Tibial artery (tissue), 4 donors: ENCODE measurements around the gene ANKRD39.

Experiments
- DNase-seq, 2 donors: peaks; one replicate each; pipeline ENCODE4 v3.0.0-alpha.2; 2019
- H3K27ac ChIP-seq, 2 donors: fragments of 200-600 bp; sonication (generic) in 1 of 2; 1 replicate in 1 of 2; 2 replicates in 1 of 2; pipeline ENCODE4 v1.5.1; 2018 to 2019; ENCODE audit warnings: mild to moderate bottlenecking in 1 of 2
- H3K27me3 ChIP-seq, 2 donors: fragments of 200-600 bp; sonication (generic) in 1 of 2; one replicate each; pipeline versions ENCODE4 v1.5.1 to v1.6.0; 2016 to 2019
- H3K36me3 ChIP-seq, 3 donors: fragments of 200-600 bp; sonication (generic) in 2 of 3; one replicate each; pipeline ENCODE4 v1.5.1; 2016 to 2019; ENCODE audit warnings: mild to moderate bottlenecking in 2 of 3
- H3K4me1 ChIP-seq, 4 donors: fragments of 200-600 bp; sonication (generic) in 2 of 4; 1 replicate in 3 of 4; 2 replicates in 1 of 4; pipeline ENCODE4 v1.5.1; 2016 to 2019
- H3K4me3 ChIP-seq, 2 donors: fragments of 200-600 bp; sonication (generic) in 1 of 2; 1 replicate in 1 of 2; 2 replicates in 1 of 2; pipeline ENCODE4 v1.5.1; 2018 to 2019; ENCODE audit warnings: mild to moderate bottlenecking in 2 of 2
- H3K9me3 ChIP-seq, 3 donors: fragments of 200-600 bp; sonication (generic) in 1 of 3; one replicate each; pipeline ENCODE4 v1.5.1; 2016 to 2019
- intact Hi-C: fragments of 100-400 bp; cut with DNase I; formaldehyde crosslinking; loops from one replicate; pipeline ENCODE4 v1.15.0; 2023; ENCODE audit warnings: low total_unique reads
- TF ChIP-seq, protein P1 (sequence below), 2 experiments: fragments of 200-600 bp in 1 of 2; fragments of 450-650 bp in 1 of 2; IDR thresholded peaks; one replicate each; pipeline ENCODE4 v1.5.1; 2017 to 2019; ENCODE audit warnings: antibody characterized with exemption in 2 of 2, mild to moderate bottlenecking in 1 of 2, moderate library complexity in 1 of 2

The ANKRD39 gene

DNA sequence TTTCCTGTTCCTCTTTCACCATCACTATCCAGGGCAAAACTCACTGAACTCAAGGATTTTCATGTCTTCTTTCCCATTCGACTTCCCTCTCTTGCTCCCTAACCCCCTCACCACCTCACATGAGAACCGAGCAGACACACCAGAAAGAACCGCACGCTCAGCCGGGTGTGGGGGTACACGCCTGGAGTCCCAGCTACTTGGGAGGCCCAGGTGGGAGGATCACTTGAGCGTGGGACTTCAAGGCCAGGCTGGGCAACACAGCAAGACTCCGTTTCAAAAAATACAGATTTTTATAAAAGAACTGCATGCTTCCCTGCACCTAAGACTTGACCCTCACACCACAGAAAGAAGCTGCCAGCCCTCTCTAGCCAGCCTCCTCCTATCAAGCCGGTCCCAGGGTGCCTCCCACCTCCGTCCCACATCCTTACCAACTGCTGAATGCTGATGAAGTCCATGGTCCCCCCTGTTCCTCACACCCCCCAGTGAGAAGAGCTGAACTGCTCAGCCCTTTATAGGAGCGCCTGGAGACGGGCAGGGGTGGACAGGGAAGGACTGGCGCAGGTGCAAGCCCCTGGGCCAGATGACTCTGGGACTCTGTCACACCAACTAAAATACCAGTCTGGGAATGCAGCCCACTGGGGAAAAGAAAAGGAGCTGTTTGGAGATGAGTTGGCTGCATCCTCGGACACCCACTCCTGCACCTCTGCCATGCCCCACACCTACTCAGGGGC is 14.1 kb downstream of the ANKRD39 start, which contains the start of gene ANKRD23:
TSS of gene ANKRD23 (minus strand) at position 484 of the 731 bp plus-strand sequence. CDS start at position 455, 29 bp downstream.
- Histone ChIP-seq H3K9me3 (no peaks in the 10 kb centered on the region), H3K27ac (no peak within 1 kb of the TSS), H3K36me3 (peaks cover 6 to 58% (median 30%) of the 10 kb centered on the region in 3 donors), H3K27me3 (no peaks in the 10 kb centered on the region), H3K4me1 (peaks cover 0 to 11% (median 2%) of the 10 kb centered on the region in 4 donors), H3K4me3 (no peak within 1 kb of the TSS)
- intact Hi-C loops = no loop called here
- TF ChIP-seq, protein P1, sequence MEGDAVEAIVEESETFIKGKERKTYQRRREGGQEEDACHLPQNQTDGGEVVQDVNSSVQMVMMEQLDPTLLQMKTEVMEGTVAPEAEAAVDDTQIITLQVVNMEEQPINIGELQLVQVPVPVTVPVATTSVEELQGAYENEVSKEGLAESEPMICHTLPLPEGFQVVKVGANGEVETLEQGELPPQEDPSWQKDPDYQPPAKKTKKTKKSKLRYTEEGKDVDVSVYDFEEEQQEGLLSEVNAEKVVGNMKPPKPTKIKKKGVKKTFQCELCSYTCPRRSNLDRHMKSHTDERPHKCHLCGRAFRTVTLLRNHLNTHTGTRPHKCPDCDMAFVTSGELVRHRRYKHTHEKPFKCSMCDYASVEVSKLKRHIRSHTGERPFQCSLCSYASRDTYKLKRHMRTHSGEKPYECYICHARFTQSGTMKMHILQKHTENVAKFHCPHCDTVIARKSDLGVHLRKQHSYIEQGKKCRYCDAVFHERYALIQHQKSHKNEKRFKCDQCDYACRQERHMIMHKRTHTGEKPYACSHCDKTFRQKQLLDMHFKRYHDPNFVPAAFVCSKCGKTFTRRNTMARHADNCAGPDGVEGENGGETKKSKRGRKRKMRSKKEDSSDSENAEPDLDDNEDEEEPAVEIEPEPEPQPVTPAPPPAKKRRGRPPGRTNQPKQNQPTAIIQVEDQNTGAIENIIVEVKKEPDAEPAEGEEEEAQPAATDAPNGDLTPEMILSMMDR (IDR thresholded peaks at IDR 0.05) = no peak
- no peak for DNase-seq

DNA sequence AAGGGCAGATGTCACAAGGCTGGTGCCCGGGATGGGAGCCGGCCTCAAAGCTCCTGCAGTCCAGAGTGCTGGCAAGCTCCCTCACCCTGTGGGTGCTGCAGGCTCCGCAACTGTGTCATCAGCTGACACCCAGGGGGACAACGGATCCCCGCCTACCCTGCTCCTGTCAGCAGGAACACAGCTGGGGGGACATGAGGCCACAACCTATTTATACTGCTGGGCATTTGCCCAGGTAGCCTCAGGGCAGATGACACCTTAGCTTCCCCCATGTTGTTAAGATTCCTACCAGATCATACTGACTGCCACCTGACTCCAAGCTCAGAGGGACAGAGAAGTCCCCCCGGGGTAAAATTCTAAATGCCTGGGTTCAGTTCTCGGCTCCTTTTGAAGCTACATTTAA is 15.2 kb downstream of the ANKRD39 start:
- Histone ChIP-seq H3K4me1 (peaks cover 0 to 11% (median 2%) of the 10 kb centered on the region in 4 donors), H3K36me3 (peaks cover 0 to 55% (median 28%) of the 10 kb centered on the region in 3 donors), H3K9me3 (no peaks in the 10 kb centered on the region), H3K27me3 (no peaks in the 10 kb centered on the region), H3K27ac (no peak overlapping the region), H3K4me3 (no peak overlapping the region)
- intact Hi-C loops = no loop called here
- TF ChIP-seq, protein P1 (IDR thresholded peaks at IDR 0.05) = no peak
- DNase-seq = no peak

DNA sequence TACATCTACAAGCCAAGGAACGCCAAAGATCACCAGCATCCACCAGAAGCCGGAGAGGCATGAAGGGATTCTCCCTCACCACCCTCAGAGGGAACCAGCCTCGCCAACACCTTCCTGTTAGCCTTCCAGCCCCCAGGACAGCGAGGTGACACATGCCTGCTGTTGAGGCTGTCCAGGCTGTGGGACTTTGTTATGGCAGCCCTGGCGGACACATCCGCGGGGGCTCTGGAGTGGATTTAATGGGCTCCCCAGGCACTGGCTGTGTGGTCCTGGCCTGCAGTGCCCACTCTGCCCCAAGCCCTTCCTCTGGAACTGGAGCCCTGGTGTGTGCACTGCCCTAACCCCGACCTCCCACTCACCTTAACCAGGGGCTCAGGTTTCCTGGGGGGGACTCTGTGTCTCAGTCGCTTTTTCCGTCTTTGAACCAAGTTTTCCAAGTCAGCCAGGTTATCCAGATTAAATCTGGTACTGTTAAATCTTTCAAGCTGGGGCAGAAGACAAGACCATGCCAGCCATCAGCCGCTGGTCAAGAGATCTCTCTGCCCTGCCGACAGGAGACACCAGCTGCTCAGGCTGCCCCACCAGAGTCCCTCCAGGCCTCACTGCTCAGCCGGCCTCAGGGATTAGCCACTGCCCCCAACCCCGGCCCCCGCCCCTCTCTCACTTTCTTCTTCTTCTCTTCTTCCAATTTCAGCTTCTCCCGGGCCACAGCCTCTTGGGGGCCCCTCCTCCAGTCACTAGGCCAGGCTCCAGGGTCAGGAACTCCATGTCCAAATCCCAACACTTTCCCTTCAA is 15.9 kb downstream of the ANKRD39 start:
- Histone ChIP-seq H3K36me3 (peaks cover 0 to 52% (median 25%) of the 10 kb centered on the region in 3 donors), H3K27me3 (no peaks in the 10 kb centered on the region), H3K27ac (no peak overlapping the region), H3K9me3 (no peaks in the 10 kb centered on the region), H3K4me3 (no peak overlapping the region), H3K4me1 (peaks cover 0 to 11% (median 2%) of the 10 kb centered on the region in 4 donors)
- TF ChIP-seq, protein P1 (IDR thresholded peaks at IDR 0.05) = no peak
- DNase-seq = no peak
- intact Hi-C loops = no loop called here

DNA sequence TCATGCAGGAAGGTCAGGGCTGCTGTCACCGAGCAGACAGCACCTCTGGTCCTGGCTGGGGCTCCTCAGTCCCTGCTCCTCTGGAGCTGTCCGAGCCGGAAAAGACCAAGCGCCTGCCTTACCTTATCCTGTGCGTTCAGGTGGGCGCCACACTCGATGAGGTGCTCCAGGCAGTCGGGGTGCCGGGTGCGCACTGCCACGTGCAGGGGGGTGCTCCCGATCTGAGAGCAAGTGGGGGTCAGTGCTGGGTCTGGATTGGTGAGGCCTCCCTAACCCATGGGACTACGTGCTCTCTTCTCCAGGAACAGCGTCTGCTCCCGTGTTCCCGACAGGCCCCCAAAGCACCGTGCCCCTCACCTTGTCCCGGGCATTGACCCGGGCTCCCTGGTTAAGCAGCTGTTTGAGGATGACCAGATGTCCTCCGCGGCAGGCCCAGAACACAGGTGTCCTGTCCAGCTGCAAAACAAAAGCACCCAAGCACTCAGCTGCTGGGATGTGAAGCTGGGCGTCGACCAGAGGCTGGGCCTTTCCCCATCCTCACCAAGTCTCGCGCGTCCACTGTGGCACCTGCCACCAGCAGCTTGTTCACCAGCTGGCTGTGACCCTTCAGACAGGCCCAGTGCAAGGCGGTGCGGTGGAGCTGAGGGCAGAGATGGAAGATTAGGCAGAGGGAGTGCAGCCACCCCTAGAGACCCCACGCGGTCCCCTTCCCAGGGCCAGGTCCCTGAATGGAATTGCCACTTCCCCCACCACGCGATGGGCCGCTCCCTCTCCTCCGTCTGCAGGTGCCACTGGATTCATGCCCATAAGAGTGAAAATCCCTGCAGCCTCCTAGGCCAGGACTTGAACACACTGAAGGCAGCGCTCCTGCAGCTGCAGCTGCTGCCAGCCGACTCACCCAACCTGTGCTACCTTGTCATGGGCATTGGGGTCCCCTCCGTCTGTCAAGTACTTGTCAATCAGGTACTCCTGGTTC is 17.7 kb downstream of the ANKRD39 start:
- TF ChIP-seq, protein P1 (IDR thresholded peaks at IDR 0.05) = no peak
- no peak for DNase-seq
- intact Hi-C loops = no loop called here
- Histone ChIP-seq H3K9me3 (no peaks in the 10 kb centered on the region), H3K4me3 (no peak overlapping the region), H3K4me1 (peaks cover 0 to 11% (median 2%) of the 10 kb centered on the region in 4 donors), H3K36me3 (peaks cover 0 to 39% (median 17%) of the 10 kb centered on the region in 3 donors), H3K27me3 (no peaks in the 10 kb centered on the region), H3K27ac (no peak overlapping the region)

DNA sequence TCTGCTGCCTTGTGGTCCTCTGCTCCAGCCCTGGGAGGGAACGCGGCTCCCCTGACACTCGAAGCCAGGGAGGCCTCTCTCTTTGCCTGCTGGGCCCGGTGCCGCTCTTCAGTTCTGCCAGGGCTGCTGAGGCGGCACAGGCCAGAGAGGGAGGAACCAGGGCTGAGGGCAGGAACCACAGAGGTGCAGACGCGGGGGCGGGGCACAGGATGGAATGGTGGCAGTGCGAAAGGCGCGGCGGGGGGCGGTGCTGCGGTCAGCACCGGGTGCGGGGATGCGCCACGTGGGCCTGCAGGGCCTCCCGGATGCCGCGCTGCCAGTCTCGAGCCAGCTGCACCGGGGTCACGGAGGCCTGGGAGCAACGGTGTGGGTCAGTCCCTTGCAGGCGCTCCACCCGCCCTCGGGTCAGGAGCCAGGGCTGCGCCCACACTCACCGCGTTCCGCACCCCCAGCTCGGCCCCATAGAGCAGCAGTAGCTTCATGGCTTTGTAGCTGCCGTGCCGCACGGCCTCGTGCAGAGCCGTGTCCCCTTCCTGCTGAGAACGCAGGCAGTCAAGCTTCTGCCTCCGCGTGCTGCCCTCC is 18.4 kb downstream of the ANKRD39 start:
- intact Hi-C loops = no loop called here
- no peak overlapping the region for H3K4me3 ChIP-seq
- H3K4me1 ChIP-seq = peaks cover 0 to 11% (median 2%) of the 10 kb centered on the region in 4 donors
- H3K9me3 ChIP-seq = no peaks in the 10 kb centered on the region
- H3K36me3 ChIP-seq = peaks cover 0 to 47% (median 14%) of the 10 kb centered on the region in 3 donors
- no peaks in the 10 kb centered on the region for H3K27me3 ChIP-seq
- DNase-seq = no peak
- TF ChIP-seq, protein P1 (IDR thresholded peaks at IDR 0.05) = no peak
- H3K27ac ChIP-seq = no peak overlapping the region
